K562 (cell line): ENCODE results near the gene ECI2. TPM values are rescaled to one million over a fixed set of nuclear protein-coding genes. Genes with fewer than 3 reads are reported as not detected.

Experiments used
- ARHGAP35 ChIP-seq: fragments of 450-650 bp; IDR thresholded peaks from 2 replicates; pipeline ENCODE4 v1.6.1; 2018; ENCODE audit not compliant: partially characterized antibody
- ESRRA ChIP-seq: fragments of 450-650 bp; IDR thresholded peaks from 2 replicates; pipeline ENCODE4 v1.6.1; 2014; ENCODE audit warnings: low read depth, mild to moderate bottlenecking, moderate library complexity, borderline replicate concordance
- ETV1 ChIP-seq: fragments of 450-650 bp; conservative IDR thresholded peaks from 2 replicates; pipeline ENCODE4 v1.6.1; 2016; ENCODE audit warnings: missing genetic modification characterization, control low read depth, low read depth, missing compliant biosample characterization
- FOS ChIP-seq: IDR thresholded peaks from 3 replicates; pipeline ENCODE4 v1.6.1; 2011; ENCODE audit not compliant: insufficient read length; ENCODE audit errors: extremely low read depth
- FOXP1 ChIP-seq: sonication (generic); formaldehyde crosslinking; IDR thresholded peaks from 2 replicates; pipeline ENCODE4 v1.8.0; 2022; ENCODE audit warnings: mild to moderate bottlenecking, missing genetic modification reagents
- GMEB1 ChIP-seq: fragments of 250-450 bp; sonication (Bioruptor Pico); IDR thresholded peaks from 2 replicates; pipeline ENCODE4 v1.4.0; 2020; ENCODE audit warnings: mild to moderate bottlenecking
- GTF2A2 ChIP-seq: IDR thresholded peaks from 2 replicates; pipeline ENCODE4 v1.6.1; 2016; ENCODE audit warnings: mild to moderate bottlenecking, missing genetic modification characterization, missing compliant biosample characterization
- JUNB ChIP-seq: fragments of 450-650 bp; formaldehyde crosslinking; conservative IDR thresholded peaks from 2 replicates; pipeline ENCODE4 v1.4.0; 2020; ENCODE audit warnings: mild to moderate bottlenecking
- NFXL1 ChIP-seq: fragments of 450-650 bp; formaldehyde crosslinking; IDR thresholded peaks from 2 replicates; pipeline ENCODE4 v1.4.0; 2021; ENCODE audit warnings: mild to moderate bottlenecking
- RAD51 ChIP-seq: fragments of 450-650 bp; IDR thresholded peaks from 2 replicates; pipeline ENCODE4 v1.7.1; 2016; ENCODE audit warnings: low read depth, mild to moderate bottlenecking, borderline replicate concordance
- SRSF3 ChIP-seq: fragments of 200-400 bp; formaldehyde crosslinking; IDR thresholded peaks from 2 replicates; pipeline ENCODE4 v1.6.1; 2016; ENCODE audit warnings: mild to moderate bottlenecking, low read length, moderate library complexity; ENCODE audit not compliant: insufficient read depth
- ZBTB11 ChIP-seq, 3 experiments: fragments of 200-800 bp in 1 of 3; fragments of 250-450 bp in 1 of 3; fragments of 450-650 bp in 1 of 3; sonication (Bioruptor Pico) in 1 of 3; sonication (Bioruptor generic) in 1 of 3; formaldehyde crosslinking in 1 of 3; IDR thresholded peaks; 2 replicates each; pipeline versions ENCODE4 v1.6.1 to v1.8.0; 2016 to 2022; ENCODE audit warnings: mild to moderate bottlenecking in 2 of 3, missing genetic modification characterization in 2 of 3, missing compliant biosample characterization in 1 of 3, moderate library complexity in 1 of 3
- ZNF143 ChIP-seq: sonication (generic); formaldehyde crosslinking; IDR thresholded peaks from 2 replicates; pipeline ENCODE4 v1.9.0; 2022; ENCODE audit warnings: mild to moderate bottlenecking, missing genetic modification reagents
- ZNF324 ChIP-seq: fragments of 250-450 bp; sonication (Bioruptor Pico); IDR thresholded peaks from 2 replicates; pipeline ENCODE4 v1.4.0; 2020; ENCODE audit warnings: mild to moderate bottlenecking
- ZNF511 ChIP-seq: sonication (generic); formaldehyde crosslinking; IDR thresholded peaks from 2 replicates; pipeline ENCODE4 v1.8.0; 2022; ENCODE audit warnings: mild to moderate bottlenecking, missing genetic modification reagents
- ZNF695 ChIP-seq: fragments of 450-650 bp; formaldehyde crosslinking; IDR thresholded peaks from 2 replicates; pipeline ENCODE4 v1.4.0; 2020; ENCODE audit warnings: mild to moderate bottlenecking, moderate library complexity
- ZNF740 ChIP-seq, 3 experiments: fragments of 200-800 bp in 1 of 3; sonication (Bioruptor generic) in 1 of 3; sonication (generic) in 1 of 3; formaldehyde crosslinking in 1 of 3; IDR thresholded peaks; 2 replicates each; pipeline versions ENCODE4 v1.6.1 to v1.8.0; 2016 to 2022; ENCODE audit warnings: mild to moderate bottlenecking in 2 of 3, missing compliant biosample characterization in 2 of 3, missing genetic modification characterization in 2 of 3, missing genetic modification reagents in 1 of 3
- polyA plus RNA-seq, 8 experiments: library from polyadenylated mRNA; depleted of rRNA in 4 of 8; stranded (reverse) in 5 of 8; unstranded in 3 of 8; fragments of >200 nt; fragmentation: Nextera tagmentation in 2 of 8; fragmentation: Illumina TruSeq in 1 of 8; extraction: Ambion mirVana in 2 of 8; extraction: Trizol in 1 of 8; gene quantifications; 2 replicates each; pipeline versions ENCODE4 v1.2.1 to v1.2.3, GENCODE V29; 2011 to 2014; ENCODE audit warnings: inconsistent platforms in 1 of 8, missing spikeins in 1 of 8
- total RNA-seq, 7 experiments: library from RNA; depleted of rRNA in 6 of 7; stranded (reverse); fragments of >200 nt in 6 of 7; fragmentation: Illumina TruSeq in 2 of 7; extraction: Trizol in 2 of 7; gene quantifications; 2 replicates each; pipeline versions ENCODE4 v1.2.1 to v1.2.3, GENCODE V29; 2011 to 2021; ENCODE audit warnings: low replicate concordance in 1 of 7
- TF ChIP-seq, protein P1 (sequence below), 2 experiments: fragments of 250-450 bp in 1 of 2; fragments of 450-650 bp in 1 of 2; sonication (Bioruptor Pico) in 1 of 2; IDR thresholded peaks; 2 replicates each; pipeline versions ENCODE4 v1.6.1 to v1.8.0; 2016 to 2021; ENCODE audit warnings: mild to moderate bottlenecking in 2 of 2, moderate library complexity in 2 of 2, missing compliant biosample characterization in 1 of 2, missing genetic modification characterization in 1 of 2
- TF ChIP-seq, protein P2 (sequence below): fragments of 250-450 bp; sonication (Bioruptor Pico); IDR thresholded peaks from 2 replicates; pipeline ENCODE4 v1.8.0; 2022; ENCODE audit warnings: inconsistent platforms

ECI2 gene
- total and polyA plus RNA-seq, 9 of the 15 experiments (the other 6 are each of a cell fraction or from before 2014, with no cell fraction given): 80.7 to 377 (median 142) TPM

GRCh38 chr6:4176907-4177306 lies 41.5 kb upstream of the ECI2 start (continued):
- TF ChIP-seq, protein P1, sequence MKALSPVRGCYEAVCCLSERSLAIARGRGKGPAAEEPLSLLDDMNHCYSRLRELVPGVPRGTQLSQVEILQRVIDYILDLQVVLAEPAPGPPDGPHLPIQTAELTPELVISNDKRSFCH (CRISPR knock-in tag; IDR thresholded peaks at IDR 0.05): no peak
- TF ChIP-seq, protein P1 (tag; IDR thresholded peaks at IDR 0.05): peak; percentile 69; the same call in 1 of the 2 replicates
- no peak for TF ChIP-seq ZNF511 (CRISPR knock-in tag)
- no peak for TF ChIP-seq ZNF143 (CRISPR knock-in tag)
- TF ChIP-seq ARHGAP35: no peak
- TF ChIP-seq, protein P2, sequence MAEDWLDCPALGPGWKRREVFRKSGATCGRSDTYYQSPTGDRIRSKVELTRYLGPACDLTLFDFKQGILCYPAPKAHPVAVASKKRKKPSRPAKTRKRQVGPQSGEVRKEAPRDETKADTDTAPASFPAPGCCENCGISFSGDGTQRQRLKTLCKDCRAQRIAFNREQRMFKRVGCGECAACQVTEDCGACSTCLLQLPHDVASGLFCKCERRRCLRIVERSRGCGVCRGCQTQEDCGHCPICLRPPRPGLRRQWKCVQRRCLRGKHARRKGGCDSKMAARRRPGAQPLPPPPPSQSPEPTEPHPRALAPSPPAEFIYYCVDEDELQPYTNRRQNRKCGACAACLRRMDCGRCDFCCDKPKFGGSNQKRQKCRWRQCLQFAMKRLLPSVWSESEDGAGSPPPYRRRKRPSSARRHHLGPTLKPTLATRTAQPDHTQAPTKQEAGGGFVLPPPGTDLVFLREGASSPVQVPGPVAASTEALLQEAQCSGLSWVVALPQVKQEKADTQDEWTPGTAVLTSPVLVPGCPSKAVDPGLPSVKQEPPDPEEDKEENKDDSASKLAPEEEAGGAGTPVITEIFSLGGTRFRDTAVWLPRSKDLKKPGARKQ: no peak
- no peak for TF ChIP-seq ESRRA
- no peak for TF ChIP-seq ZNF324 (CRISPR knock-in tag)
- TF ChIP-seq ZNF695 (CRISPR knock-in tag): no peak
- TF ChIP-seq ZBTB11 (CRISPR knock-in tag; IDR thresholded peaks at IDR 0.05): peak in 1 of 3 experiments; percentile 81; a peak in 2 of 6 replicates
- TF ChIP-seq ETV1 (tag): no peak
- TF ChIP-seq NFXL1 (CRISPR knock-in tag): no peak
- TF ChIP-seq FOXP1 (CRISPR knock-in tag): no peak
- TF ChIP-seq FOS: no peak
- TF ChIP-seq GMEB1 (CRISPR knock-in tag): no peak
- no peak for TF ChIP-seq SRSF3
- TF ChIP-seq ZNF740 (CRISPR knock-in tag; IDR thresholded peaks at IDR 0.05): no peak
- TF ChIP-seq ZNF740 (tag; IDR thresholded peaks at IDR 0.05): no peak
- TF ChIP-seq JUNB (CRISPR knock-in tag): no peak
- TF ChIP-seq GTF2A2 (tag): no peak
- TF ChIP-seq RAD51: no peak
